NCI-H1048 (cell line): Measurements from ENCODE around the gene UNC13C.

Experiments used
- DNase-seq: peaks from one replicate; lab custom pipeline; 2025; lab: John Stamatoyannopoulos, UW

UNC13C gene

GRCh38 chr15:54500330-54500729 is 522.1 kb downstream of the UNC13C start:
- no peak for DNase-seq

DNA sequence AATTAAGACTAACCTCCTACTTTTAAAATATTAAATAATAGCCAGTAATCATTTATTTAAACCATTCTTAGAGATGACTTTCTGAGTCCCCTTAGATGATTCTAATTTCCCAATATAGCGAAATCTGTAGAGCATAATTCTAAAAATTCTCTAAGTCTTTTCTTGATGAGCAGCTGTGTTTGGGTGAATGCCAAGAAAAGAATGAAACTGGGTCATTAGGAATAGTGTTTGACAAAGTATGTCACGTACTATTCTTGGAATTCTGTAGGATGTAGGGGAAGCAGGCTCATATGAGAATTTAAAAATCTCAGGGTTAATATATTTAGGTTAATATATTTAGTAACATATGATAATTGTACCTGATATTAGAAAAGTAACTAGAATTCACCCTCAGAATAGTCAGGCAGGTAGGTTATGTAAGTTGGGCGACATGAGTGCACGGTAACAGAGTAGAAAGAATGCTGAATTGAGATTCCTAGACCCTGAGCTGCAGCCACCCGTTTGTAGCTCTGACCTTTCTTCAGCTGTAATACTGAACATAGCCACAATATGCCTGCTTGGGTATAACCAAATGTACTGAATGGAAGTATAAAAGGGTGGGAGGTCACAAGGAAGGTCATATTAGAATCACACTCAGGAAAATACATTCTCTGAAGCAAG is 524.3 kb downstream of the UNC13C start:
- DNase-seq, result no peak

DNA sequence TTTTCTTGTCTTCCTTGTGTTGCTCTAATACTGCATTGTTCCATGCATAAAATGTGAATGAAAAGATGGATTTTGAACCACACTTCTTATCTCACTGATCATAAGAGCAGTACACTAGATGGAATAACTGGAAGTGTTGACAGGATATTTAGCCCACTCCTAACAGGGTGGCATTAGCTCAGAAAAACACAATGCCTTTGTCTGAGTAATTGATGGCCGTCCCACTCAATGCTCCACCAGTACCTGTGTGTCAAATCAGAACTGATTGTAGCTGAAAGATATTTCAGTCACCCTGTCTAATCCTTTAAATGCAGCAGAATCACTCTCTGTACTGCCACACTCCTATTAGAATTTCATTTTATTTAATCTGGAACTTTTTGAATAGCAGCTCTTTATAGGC is 526.5 kb downstream of the UNC13C start:
- no peak for DNase-seq

- no peak for DNase-seq
These were observed 528.8 kb downstream of the UNC13C start for GRCh38 chr15:54506977-54507524.

DNA sequence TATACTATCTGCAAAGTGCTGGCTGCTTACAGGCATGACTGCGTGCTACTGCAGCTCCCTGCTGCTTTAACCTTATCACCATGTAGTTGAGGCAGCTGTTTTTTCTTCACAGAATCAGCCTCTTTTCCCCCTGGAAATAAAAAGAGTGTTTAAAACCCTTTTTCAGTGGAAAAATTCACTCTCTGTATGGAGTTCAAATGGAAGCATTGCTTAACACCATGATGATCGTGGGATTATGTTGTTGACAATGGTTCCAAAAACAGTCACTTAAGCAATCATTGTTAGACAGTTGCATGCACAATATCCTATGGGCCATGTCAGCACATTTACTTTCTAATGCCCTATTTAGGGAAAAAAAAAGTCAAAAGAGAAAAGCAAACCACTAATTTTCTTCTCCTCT is 536.4 kb downstream of the UNC13C start:
- DNase-seq, result no peak

GRCh38 chr15:54515664-54516582 is 537.7 kb downstream of the UNC13C start:
- no peak for DNase-seq

DNA sequence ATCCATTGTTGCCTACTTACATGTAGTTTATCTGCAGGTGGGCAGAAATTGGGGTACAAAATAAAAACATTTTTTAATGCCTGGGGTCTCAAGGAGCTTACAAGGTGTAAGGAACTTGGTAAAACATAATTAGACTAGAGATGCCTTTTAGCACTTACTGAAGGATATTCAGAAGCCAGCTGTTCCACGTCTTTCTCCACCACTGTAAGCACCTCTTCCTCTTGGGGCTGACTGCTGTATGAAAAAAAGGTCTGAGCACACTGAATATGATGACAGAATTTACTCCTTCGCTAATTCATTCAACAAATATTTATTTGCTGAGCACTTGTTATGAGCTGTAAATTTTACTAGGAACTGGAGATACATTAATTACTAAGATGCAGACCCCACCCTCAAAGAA is 539.1 kb downstream of the UNC13C start:
- DNase-seq, result no peak

DNA sequence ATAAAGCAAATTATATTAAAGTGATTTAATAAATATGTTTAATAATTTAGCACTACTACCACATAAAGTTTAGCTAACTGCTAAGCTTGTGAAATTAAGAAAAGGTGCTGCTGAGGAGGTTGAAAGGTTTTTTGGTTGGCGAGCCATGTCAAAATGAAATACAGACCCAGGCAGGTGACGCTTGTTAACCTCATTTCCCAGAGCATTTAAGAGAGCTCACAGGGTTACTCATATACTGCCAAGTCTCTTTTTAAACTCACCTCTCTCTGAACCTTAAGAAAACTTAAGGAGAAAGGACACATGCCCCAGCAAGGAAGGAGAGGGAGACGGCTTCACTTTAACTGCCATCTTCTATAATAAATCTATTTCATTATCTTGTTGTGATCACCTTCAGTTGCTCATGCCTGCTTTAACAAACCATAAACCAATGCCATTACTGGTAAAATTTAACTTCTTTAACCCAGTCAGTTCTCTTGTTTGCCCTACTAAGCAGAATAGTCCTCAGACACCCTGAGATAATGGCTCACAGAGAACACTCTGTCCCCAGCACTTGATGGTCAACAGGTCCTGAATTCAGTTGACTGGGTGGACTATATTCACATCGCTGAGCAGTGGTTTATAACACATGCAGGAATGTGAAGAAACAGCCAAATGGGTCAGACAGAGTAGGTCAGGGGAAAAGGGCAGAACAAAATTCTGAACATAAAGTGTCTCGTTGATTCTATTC is 540.1 kb downstream of the UNC13C start:
- DNase-seq, result no peak

GRCh38 chr15:54519577-54519976 is 541.3 kb downstream of the UNC13C start:
- no peak for DNase-seq

DNA sequence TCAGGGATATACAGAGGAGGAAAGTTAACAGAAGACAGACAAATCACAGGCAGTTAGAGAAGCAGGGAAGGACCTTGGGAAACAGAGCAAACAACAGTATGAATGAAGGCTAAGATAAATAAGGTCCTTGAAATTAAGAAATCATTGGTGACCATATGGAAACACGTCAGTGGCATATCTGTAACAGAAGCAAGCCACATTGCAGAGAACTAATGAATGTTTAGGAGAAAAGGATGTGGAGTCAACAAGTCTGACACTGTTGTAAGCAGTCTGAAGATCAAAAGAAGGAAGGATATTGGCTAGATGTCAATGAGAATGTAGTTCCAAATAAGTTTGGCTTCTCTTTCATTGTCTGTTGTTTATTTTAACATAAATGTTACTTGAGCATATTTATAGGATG is 542.4 kb downstream of the UNC13C start:
- no peak for DNase-seq

DNA sequence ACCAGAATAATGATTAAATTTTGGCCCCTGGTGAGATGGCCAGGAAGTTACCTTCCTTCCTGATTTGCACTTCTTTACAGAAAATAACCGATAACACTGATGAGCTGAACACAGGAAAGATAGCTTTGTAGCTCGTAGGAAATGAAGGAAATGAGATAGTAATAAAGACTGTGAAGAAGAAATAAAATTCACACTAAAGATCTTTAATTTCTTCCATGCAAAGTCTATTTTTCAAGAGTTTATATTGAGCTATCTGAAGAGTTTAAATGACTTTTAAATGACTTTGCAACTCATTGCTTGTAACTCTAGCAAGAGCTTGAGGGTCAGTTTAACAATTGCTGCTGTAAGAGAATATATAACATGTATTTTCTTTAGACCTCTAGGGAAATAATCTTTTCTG is 543.0 kb downstream of the UNC13C start:
- DNase-seq, result no peak

DNA sequence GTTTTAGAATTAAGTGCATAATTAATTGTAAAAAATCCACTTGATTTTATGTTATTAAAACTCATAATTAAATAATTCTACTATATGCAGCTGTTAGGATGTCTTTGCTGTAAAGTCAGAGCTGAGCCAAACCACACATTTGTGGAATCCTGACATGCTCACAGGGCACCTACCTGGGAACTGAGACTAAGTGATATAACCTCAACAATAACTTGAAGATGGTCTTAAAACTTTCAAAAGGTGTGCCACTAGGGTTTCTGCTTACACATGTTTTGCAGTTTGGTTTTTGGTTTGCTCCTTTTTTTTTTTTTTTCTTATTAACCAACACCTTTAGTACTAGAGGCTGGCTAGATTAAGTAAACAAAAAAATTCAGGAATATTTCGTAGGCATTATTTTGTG is 549.8 kb downstream of the UNC13C start:
- DNase-seq, result no peak

- DNase-seq, result no peak
These were observed 562.5 kb downstream of the UNC13C start for GRCh38 chr15:54540721-54541120.

DNA sequence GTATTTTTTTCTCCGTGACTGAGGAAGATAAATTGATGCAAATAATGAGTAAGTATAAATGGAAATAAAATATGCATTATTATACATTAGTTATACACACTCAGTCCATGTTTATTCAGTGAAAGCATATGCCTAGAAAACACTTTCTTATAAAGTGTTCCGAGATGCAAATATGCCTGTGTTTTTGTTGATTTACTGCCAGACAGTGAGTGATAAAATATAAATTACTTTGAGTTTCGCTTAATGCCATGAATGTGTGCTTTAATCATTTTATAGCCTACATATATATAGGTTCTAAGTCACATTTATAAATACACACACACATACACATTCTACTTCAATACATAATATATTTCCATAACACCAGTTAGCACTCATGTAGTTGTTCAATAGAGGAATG is 569.2 kb downstream of the UNC13C start:
- DNase-seq, result no peak

DNA sequence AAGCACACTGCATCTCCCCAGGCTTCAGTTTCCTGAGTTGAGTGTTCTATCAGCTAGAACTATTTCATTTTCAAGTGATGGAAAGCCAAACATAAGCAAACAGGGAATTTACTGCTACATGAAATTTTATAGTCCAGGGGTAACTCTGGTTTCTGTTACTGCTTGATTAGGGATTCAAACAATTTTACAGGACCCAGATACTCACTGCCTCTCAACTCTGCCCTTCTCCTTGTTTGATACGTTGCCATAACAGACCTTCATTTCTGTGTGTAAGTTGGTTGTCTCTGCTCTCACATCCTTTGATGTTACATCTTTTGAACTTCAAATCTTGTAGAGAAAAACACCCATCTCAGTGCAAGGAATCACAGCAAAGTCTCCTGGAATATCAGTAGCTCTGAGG is 572.7 kb downstream of the UNC13C start:
- no peak for DNase-seq

GRCh38 chr15:54556231-54556630 is 578.0 kb downstream of the UNC13C start:
- DNase-seq, result no peak

DNA sequence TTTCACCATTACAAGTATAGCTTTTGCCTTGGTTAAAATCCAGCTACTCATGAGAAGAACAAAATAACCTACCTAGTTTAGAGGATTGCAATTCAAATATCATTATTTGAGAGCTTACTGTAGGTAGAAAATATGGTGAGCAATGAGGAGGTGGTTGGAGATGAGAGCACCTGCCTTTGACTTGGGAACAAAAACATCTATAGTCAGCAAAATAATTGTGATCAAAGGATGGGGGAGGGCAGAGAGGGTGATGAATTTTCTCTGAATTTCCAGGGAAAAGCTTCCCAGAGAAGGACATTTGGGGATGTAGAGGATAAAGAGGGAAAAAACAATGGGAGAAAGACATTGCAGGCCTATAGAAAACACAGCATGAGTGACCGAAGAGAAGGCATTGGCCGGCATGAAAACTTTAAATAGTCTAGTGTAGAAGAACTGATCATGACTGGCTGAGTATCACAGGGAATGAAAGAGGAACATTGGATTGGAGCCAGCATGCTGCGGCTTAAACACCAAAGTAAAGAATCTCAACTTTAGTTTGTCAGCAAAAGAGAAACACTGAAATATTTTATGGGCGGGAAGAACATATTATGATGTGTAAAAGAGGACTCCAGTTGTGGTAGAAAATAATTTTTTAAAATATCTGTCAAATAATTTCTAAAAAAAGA is 581.3 kb downstream of the UNC13C start:
- no peak for DNase-seq

GRCh38 chr15:54560417-54560816 is 582.2 kb downstream of the UNC13C start:
- no peak for DNase-seq

DNA sequence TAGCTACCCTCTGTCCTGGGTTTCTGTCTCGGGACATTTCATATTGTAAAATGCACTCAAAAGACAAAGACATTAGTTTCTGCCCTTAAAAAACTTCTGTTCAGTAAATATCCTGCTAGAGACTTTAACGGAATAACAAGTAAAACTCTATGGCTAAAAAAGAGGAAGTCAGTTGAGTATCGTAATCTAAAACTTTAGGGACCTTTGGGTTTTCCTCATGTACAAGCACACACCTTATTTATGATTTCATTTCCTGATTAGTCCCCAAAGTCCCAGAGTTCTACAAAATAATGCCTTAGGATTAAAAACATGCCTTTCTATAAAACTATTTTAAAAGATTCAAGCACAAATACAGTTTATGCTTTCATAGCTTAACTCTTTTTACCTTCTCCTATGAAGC is 585.9 kb downstream of the UNC13C start:
- no peak for DNase-seq

DNA sequence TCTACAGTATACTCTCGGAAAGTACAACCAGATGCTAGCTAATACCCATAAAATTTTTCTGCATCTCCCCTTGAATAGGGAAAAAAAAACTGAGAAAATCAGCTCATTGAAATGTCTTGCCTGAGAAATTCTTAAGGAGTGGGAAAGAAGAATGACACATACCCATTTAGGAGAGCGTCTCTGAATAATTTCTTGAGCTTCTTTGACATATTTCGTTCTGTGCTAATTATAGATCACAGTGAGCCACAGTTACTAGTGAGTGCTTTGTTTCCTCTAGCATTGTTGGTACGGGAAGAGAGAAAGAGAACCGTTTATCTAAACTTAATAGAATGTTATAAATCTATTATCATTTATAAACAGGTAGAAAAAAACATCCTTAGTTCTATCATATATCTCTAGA is 588.4 kb downstream of the UNC13C start:
- DNase-seq, result no peak

DNA sequence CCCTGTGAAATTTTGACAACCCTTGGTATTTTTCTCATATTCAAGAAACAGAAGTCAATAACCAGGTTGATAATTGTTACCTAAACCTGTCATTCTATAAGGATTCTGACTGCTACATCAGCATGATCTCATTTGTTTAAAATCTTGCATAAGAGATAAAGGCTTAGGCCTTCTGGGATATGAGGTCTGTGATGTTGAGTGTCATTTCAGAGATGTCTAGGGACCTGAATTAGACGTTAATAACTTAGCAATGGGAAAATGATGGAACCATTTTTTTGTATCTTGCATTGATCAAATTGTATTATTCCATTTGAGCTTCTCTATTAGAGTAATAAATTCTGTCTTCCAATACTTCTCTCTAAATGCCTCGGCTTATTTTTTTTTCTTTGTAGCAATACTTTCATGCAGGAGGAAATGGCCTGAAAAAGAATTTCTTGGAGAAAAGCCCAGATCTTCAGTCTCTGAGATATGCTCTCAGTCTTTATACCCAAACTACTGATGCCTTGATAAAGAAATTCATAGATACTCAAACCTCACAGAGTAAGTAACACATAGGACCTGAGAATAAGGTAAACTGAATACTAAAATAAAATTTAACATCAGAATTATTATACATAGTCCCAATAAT is 589.3 kb downstream of the UNC13C start:
- DNase-seq, result no peak

DNA sequence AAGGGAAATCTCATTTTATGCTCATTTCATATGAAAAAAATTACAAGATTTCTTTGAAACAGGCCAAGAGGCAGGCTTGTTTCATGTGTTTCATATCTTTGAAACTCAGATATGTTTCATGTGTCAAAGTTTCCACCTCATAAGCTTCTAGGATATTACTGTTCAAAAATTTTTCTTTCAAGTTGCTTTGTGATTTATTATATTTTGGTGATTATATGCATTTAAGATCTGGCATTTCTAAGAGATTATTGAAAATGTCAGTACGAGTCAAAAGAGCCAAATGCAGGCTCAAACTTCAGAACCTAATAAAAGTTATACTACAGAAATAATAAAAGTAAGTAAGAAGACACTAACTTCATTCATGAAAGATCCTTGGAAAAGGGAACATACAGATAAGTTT is 590.1 kb downstream of the UNC13C start:
- no peak for DNase-seq
